ENCODE measurements around the gene PTGDR2.

GRCh38 chr11:60870276-60870675 is 14.5 kb upstream of the PTGDR2 start:
- TF ChIP-seq JUN (CRISPR knock-in tag; IDR thresholded peaks at IDR 0.05) (no peak), FOXP1 (CRISPR knock-in tag; IDR thresholded peaks at IDR 0.05; ENCODE audit: borderline replicate concordance) (no peak), HMGXB4 (CRISPR knock-in tag; IDR thresholded peaks at IDR 0.05) (no peak), ETV6 (CRISPR knock-in tag; IDR thresholded peaks at IDR 0.05) (no peak), OVOL2 (CRISPR knock-in tag; IDR thresholded peaks at IDR 0.05; ENCODE audit: borderline replicate concordance) (no peak), PREB (CRISPR knock-in tag; IDR thresholded peaks at IDR 0.05; ENCODE audit: borderline replicate concordance) (no peak), CTCF (IDR thresholded peaks at IDR 0.05) (no peak), ELF4 (CRISPR knock-in tag; IDR thresholded peaks at IDR 0.05; ENCODE audit: low read depth) (no peak)
- TF ChIP-seq, protein P1, sequence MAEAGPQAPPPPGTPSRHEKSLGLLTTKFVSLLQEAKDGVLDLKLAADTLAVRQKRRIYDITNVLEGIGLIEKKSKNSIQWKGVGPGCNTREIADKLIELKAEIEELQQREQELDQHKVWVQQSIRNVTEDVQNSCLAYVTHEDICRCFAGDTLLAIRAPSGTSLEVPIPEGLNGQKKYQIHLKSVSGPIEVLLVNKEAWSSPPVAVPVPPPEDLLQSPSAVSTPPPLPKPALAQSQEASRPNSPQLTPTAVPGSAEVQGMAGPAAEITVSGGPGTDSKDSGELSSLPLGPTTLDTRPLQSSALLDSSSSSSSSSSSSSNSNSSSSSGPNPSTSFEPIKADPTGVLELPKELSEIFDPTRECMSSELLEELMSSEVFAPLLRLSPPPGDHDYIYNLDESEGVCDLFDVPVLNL (CRISPR knock-in tag; IDR thresholded peaks at IDR 0.05; ENCODE audit: borderline replicate concordance, low read depth), result no peak
- TF ChIP-seq, protein P2, sequence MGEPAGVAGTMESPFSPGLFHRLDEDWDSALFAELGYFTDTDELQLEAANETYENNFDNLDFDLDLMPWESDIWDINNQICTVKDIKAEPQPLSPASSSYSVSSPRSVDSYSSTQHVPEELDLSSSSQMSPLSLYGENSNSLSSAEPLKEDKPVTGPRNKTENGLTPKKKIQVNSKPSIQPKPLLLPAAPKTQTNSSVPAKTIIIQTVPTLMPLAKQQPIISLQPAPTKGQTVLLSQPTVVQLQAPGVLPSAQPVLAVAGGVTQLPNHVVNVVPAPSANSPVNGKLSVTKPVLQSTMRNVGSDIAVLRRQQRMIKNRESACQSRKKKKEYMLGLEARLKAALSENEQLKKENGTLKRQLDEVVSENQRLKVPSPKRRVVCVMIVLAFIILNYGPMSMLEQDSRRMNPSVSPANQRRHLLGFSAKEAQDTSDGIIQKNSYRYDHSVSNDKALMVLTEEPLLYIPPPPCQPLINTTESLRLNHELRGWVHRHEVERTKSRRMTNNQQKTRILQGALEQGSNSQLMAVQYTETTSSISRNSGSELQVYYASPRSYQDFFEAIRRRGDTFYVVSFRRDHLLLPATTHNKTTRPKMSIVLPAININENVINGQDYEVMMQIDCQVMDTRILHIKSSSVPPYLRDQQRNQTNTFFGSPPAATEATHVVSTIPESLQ (CRISPR knock-in tag; IDR thresholded peaks at IDR 0.05), result no peak
